Ishikawa (cell line): ENCODE data around the gene PPP2R5B.
A peak's percentile ranks its signal among the peaks of the same experiment; 100 is the strongest.

Source experiments
- CEBPB ChIP-seq: IDR thresholded peaks from 2 replicates; pipeline ENCODE4 v1.6.1; 2012
- CREB1 ChIP-seq: IDR thresholded peaks from 2 replicates; pipeline ENCODE4 v1.6.1; 2012; ENCODE audit warnings: low read depth
- EGR1 ChIP-seq: IDR thresholded peaks from 2 replicates; pipeline ENCODE4 v1.6.1; 2012
- EP300 ChIP-seq: IDR thresholded peaks from 2 replicates; pipeline ENCODE4 v1.6.1; 2012; ENCODE audit warnings: borderline replicate concordance
- FOXM1 ChIP-seq: IDR thresholded peaks from 2 replicates; pipeline ENCODE4 v1.6.1; 2012; ENCODE audit warnings: low read depth, borderline replicate concordance
- MAX ChIP-seq: IDR thresholded peaks from 2 replicates; pipeline ENCODE4 v1.6.1; 2012
- NFIC ChIP-seq: IDR thresholded peaks from 2 replicates; pipeline ENCODE4 v1.6.1; 2012
- RAD21 ChIP-seq: IDR thresholded peaks from 2 replicates; pipeline ENCODE4 v1.6.1; 2012; ENCODE audit warnings: low read depth
- REST ChIP-seq: IDR thresholded peaks from 2 replicates; pipeline ENCODE4 v1.6.1; 2012; ENCODE audit warnings: low read depth, mild to moderate bottlenecking
- TAF1 ChIP-seq: IDR thresholded peaks from 2 replicates; pipeline ENCODE4 v1.6.1; 2012; ENCODE audit warnings: low read depth, mild to moderate bottlenecking
- TCF12 ChIP-seq: IDR thresholded peaks from 2 replicates; pipeline ENCODE4 v1.6.1; 2012; ENCODE audit warnings: low read depth
- TEAD4 ChIP-seq: IDR thresholded peaks from 2 replicates; pipeline ENCODE4 v1.6.1; 2012
- USF1 ChIP-seq: IDR thresholded peaks from 2 replicates; pipeline ENCODE4 v1.6.1; 2012
- YY1 ChIP-seq: IDR thresholded peaks from 2 replicates; pipeline ENCODE4 v1.6.1; 2012; ENCODE audit warnings: low read depth
- ZBTB7A ChIP-seq: IDR thresholded peaks from 2 replicates; pipeline ENCODE4 v1.6.1; 2012; ENCODE audit warnings: low read depth

PPP2R5B gene

GRCh38 chr11:64893194-64894069 lies 31.1 kb upstream of the PPP2R5B start:
- TF ChIP-seq NFIC (no peak), TCF12 (no peak), YY1 (no peak), CEBPB (no peak), TEAD4 (no peak), FOXM1 (no peak), REST (no peak), TAF1 (no peak), RAD21 (no peak), EP300 (no peak), ZBTB7A (no peak), CREB1 (no peak), EGR1 (no peak), USF1 (no peak), MAX (no peak)

GRCh38 chr11:64894070-64894811 lies 30.2 kb upstream of the PPP2R5B start:
- TF ChIP-seq ZBTB7A: peak; percentile 40; the same call in 1 of the 2 replicates
- TF ChIP-seq TCF12: no peak
- TF ChIP-seq NFIC: no peak
- TF ChIP-seq EGR1: no peak
- TF ChIP-seq EP300: no peak
- TF ChIP-seq CEBPB: no peak
- TF ChIP-seq USF1: no peak
- peak; percentile 82 for TF ChIP-seq RAD21
- TF ChIP-seq YY1: no peak
- no peak for TF ChIP-seq FOXM1

GRCh38 chr11:64894812-64895452 lies 29.6 kb upstream of the PPP2R5B start:
- no peak for TF ChIP-seq EGR1
- TF ChIP-seq USF1: no peak
- no peak for TF ChIP-seq MAX
- TF ChIP-seq REST: no peak
- TF ChIP-seq TCF12: no peak
- TF ChIP-seq EP300: no peak
- TF ChIP-seq NFIC: no peak
- no peak for TF ChIP-seq FOXM1
- no peak for TF ChIP-seq YY1
- no peak for TF ChIP-seq TAF1
- no peak for TF ChIP-seq CEBPB
- TF ChIP-seq RAD21: no peak
- no peak for TF ChIP-seq ZBTB7A
- no peak for TF ChIP-seq TEAD4

- no peak for TF ChIP-seq ZBTB7A
- TF ChIP-seq NFIC: no peak
- no peak for TF ChIP-seq CEBPB
- no peak for TF ChIP-seq REST
- no peak for TF ChIP-seq YY1
- no peak for TF ChIP-seq MAX
- TF ChIP-seq RAD21: no peak
- TF ChIP-seq CREB1: no peak
- TF ChIP-seq EGR1: no peak
- no peak for TF ChIP-seq TAF1
- no peak for TF ChIP-seq TCF12
- no peak for TF ChIP-seq TEAD4
- no peak for TF ChIP-seq USF1
- TF ChIP-seq EP300: no peak
Measured at GRCh38 chr11:64896448-64897022, 28.0 kb upstream of the PPP2R5B start.
